Pancreas (tissue), 10 donors: Measurements from ENCODE around the gene FHOD3. TPM values are rescaled to one million over a fixed set of nuclear protein-coding genes. Genes with fewer than 3 reads are reported as not detected.

ENCODE experiments used
- ATAC-seq, 4 donors: fragments of 200-7000 bp; cut with Tn5 transposase; one replicate each; pipeline versions ENCODE4 v1.8.0 to v1.9.1; 2020; ENCODE audit warnings: mild to moderate bottlenecking in 4 of 4, moderate library complexity in 4 of 4
- DNase-seq, 6 donors: peaks; one replicate each; pipeline ENCODE4 v3.0.0-alpha.2; 2020
- FAIRE-seq: peaks from 2 replicates; lab custom pipeline; 2012; peaks lifted over from hg19 to GRCh38; lab: Jason Lieb, UNC
- H3K27ac ChIP-seq, 4 donors: fragments of 200-600 bp; sonication (generic); 1 replicate in 3 of 4; 2 replicates in 1 of 4; pipeline versions ENCODE4 v1.5.0 to v1.8.0; 2020
- H3K27me3 ChIP-seq, 4 donors: fragments of 200-600 bp; one replicate each; pipeline ENCODE4 v1.8.0; 2021
- H3K36me3 ChIP-seq, 3 donors: fragments of 200-600 bp; sonication (generic) in 1 of 3; one replicate each; pipeline versions ENCODE4 v1.5.0 to v1.8.0; 2020 to 2021
- H3K4me1 ChIP-seq, 3 donors: fragments of 200-600 bp; one replicate each; pipeline ENCODE4 v1.8.0; 2021
- H3K4me3 ChIP-seq, 4 donors: fragments of 200-600 bp; sonication (generic) in 2 of 4; one replicate each; pipeline versions ENCODE4 v1.5.0 to v1.8.0; 2020 to 2021
- H3K9me3 ChIP-seq, 4 donors: fragments of 200-600 bp; one replicate each; pipeline ENCODE4 v1.8.0; 2021
- CTCF ChIP-seq, 4 donors: fragments of 200-600 bp; sonication (generic) in 3 of 4; IDR thresholded peaks; one replicate each; pipeline versions ENCODE4 v1.5.0 to v1.8.0; 2021; ENCODE audit warnings: antibody characterized with exemption in 4 of 4
- WGBS, 2 donors: extraction: QIAGEN DNeasy Blood & Tissue Kit; methylation state at CpG; one replicate each; pipeline ENCODE4 v1.1.7; 2013; 5-methylcytosine and 5-hydroxymethylcytosine counted together
- intact Hi-C, 3 donors: fragments of 100-400 bp; cut with DNase I; formaldehyde crosslinking; loops; one replicate each; pipeline versions ENCODE4 v1.11.1 to v1.14.2; 2022
- polyA plus RNA-seq, 2 donors: library from polyadenylated mRNA; stranded (reverse); fragments of 200-250 nt; gene quantifications; one replicate each; pipeline ENCODE4 v1.2.3, GENCODE V29; 2013
- total RNA-seq, 6 donors: library from RNA; stranded (reverse); fragmentation: NEBNext Ultra II Directional in 4 of 6; extraction: Animal tissue kit (Norgen Biotek cat#: 25700) in 4 of 6; gene quantifications; one replicate each; pipeline versions ENCODE4 v1.2.1 to v1.2.4, GENCODE V29; 2021 to 2023
- donor health status: healthy with polysubstance abuse.
- donor health status: DM: no; HTN: no; CAD: no; lungs with moderate emphysema.
- donor health status: DM: no; HTN: no; CAD: no.
- donor health status: control.
- donor health status: control.
- donor health status: Bipolar disorder and iron deficiency.
- donor health status: DM: yes; HTN: yes; CAD: no.
- donor health status: DM: no; HTN: no; CAD: no.
- donor health status: DM: no; HTN: no; CAD: no.
- donor health status: DM: yes; HTN: yes; CAD: no.

Gene FHOD3
- total and polyA plus RNA-seq, 8 donors: 0.25 to 4.3 (median 1.2) TPM

GRCh38 chr18:36273347-36273746 lies 24.2 kb upstream of the FHOD3 start:
- H3K9me3 ChIP-seq: no peaks in the 10 kb centered on the region
- ATAC-seq (no peak), FAIRE-seq (no peak), DNase-seq (no peak)
- TF ChIP-seq CTCF (IDR thresholded peaks at IDR 0.05): no peak
- H3K4me1 ChIP-seq: no peaks in the 10 kb centered on the region
- no peaks in the 10 kb centered on the region for H3K36me3 ChIP-seq
- intact Hi-C loops: no loop called here
- H3K27ac ChIP-seq: no peak overlapping the region
- no peak overlapping the region for H3K4me3 ChIP-seq
- H3K27me3 ChIP-seq: no peaks in the 10 kb centered on the region
- whole genome bisulfite sequencing, 2 donors: 95 to 97% methylated on average over 8 of the region's 8 CpGs

- intact Hi-C loops: no loop called here
- no peak for FAIRE-seq
Measured at GRCh38 chr18:36274083-36274715, 23.3 kb upstream of the FHOD3 start.

GRCh38 chr18:36275561-36275960 lies 22.0 kb upstream of the FHOD3 start:
- DNase-seq (no peak), FAIRE-seq (no peak)

More at GRCh38 chr18:36274083-36274715, 23.3 kb upstream of the FHOD3 start:
- Histone ChIP-seq H3K36me3 (no peaks in the 10 kb centered on the region), H3K27me3 (no peaks in the 10 kb centered on the region), H3K9me3 (no peaks in the 10 kb centered on the region), H3K27ac (no peak overlapping the region), H3K4me3 (no peak overlapping the region), H3K4me1 (no peaks in the 10 kb centered on the region)
- ATAC-seq (no peak), DNase-seq (no peak)
- TF ChIP-seq CTCF (IDR thresholded peaks at IDR 0.05): no peak
- WGBS, 2 donors: 87 to 91% methylated on average over 8 of the region's 8 CpGs

GRCh38 chr18:36279001-36279400 lies 18.5 kb upstream of the FHOD3 start:
- ATAC-seq: no peak
- Histone ChIP-seq H3K4me3 (no peak overlapping the region), H3K9me3 (no peaks in the 10 kb centered on the region), H3K36me3 (no peaks in the 10 kb centered on the region), H3K4me1 (no peaks in the 10 kb centered on the region), H3K27ac (no peak overlapping the region), H3K27me3 (no peaks in the 10 kb centered on the region)
- no peak for TF ChIP-seq CTCF (IDR thresholded peaks at IDR 0.05)
- WGBS, 2 donors: 57 to 70% methylated on average over 3 of the region's 3 CpGs
- FAIRE-seq: no peak
- intact Hi-C loops: no loop called here
- DNase-seq: no peak

More at GRCh38 chr18:36275561-36275960, 22.0 kb upstream of the FHOD3 start:
- H3K36me3 ChIP-seq: no peaks in the 10 kb centered on the region
- intact Hi-C loops: no loop called here
- no peak for TF ChIP-seq CTCF (IDR thresholded peaks at IDR 0.05)
- no peaks in the 10 kb centered on the region for H3K4me1 ChIP-seq
- H3K27ac ChIP-seq: no peak overlapping the region
- ATAC-seq: no peak
- H3K4me3 ChIP-seq: no peak overlapping the region
- 83 to 91% methylated on average over 1 of the region's 1 CpG for WGBS, 2 donors
- H3K27me3 ChIP-seq: no peaks in the 10 kb centered on the region
- no peaks in the 10 kb centered on the region for H3K9me3 ChIP-seq

GRCh38 chr18:36281936-36282335 lies 15.6 kb upstream of the FHOD3 start:
- H3K4me1 ChIP-seq: no peaks in the 10 kb centered on the region
- no peak for TF ChIP-seq CTCF (IDR thresholded peaks at IDR 0.05)
- H3K27ac ChIP-seq: no peak overlapping the region
- intact Hi-C loops: loop anchor here in 2 of 3 donors (5.0 to 10.0 kb wide), 5 partner anchors 187 to 527 kb away; no protein-coding TSS in a partner anchor
- DNase-seq (no peak), ATAC-seq (no peak), FAIRE-seq (no peak)
- 29 to 48% methylated on average over 3 of the region's 3 CpGs for WGBS, 2 donors
- no peaks in the 10 kb centered on the region for H3K9me3 ChIP-seq
- H3K4me3 ChIP-seq: no peak overlapping the region
- H3K27me3 ChIP-seq: no peaks in the 10 kb centered on the region
- no peaks in the 10 kb centered on the region for H3K36me3 ChIP-seq
